GM12864 (cell line): Measurements from ENCODE around the gene SYT9.
"Not testable (repeated sequence)": the region's sequence is repeated elsewhere in the genome, so short reads cannot be mapped to it uniquely, and the experiment has no call there.

Experiments
- DNase-seq: peaks from one replicate; pipeline ENCODE4 v3.0.0-alpha.2; 2011; ENCODE audit warnings: low read depth
- H3K4me3 ChIP-seq: 2 replicates; pipeline ENCODE4 v1.5.1; 2011; ENCODE audit warnings: mild to moderate bottlenecking, low read depth, low read length, control low read depth
- CTCF ChIP-seq: IDR thresholded peaks from 2 replicates; pipeline ENCODE4 v1.5.1; 2011; ENCODE audit warnings: low read depth, mild to moderate bottlenecking, moderate library complexity, low read length, control low read depth, inconsistent platforms; ENCODE audit errors: missing control alignments

Gene SYT9

GRCh38 chr11:7332451-7332850 lies 80.7 kb downstream of the SYT9 start:
- no peak overlapping the region for H3K4me3 ChIP-seq
- DNase-seq, result no peak
- TF ChIP-seq CTCF, result no peak

- TF ChIP-seq CTCF, result no peak
- DNase-seq, result no peak
Measured at GRCh38 chr11:7332962-7333361, 81.3 kb downstream of the SYT9 start.

GRCh38 chr11:7335442-7335841 lies 83.7 kb downstream of the SYT9 start:
- H3K4me3 ChIP-seq, DNase-seq: not testable (repeated sequence)

More at GRCh38 chr11:7332962-7333361, 81.3 kb downstream of the SYT9 start:
- H3K4me3 ChIP-seq, result no peak overlapping the region

GRCh38 chr11:7341551-7341950 lies 89.8 kb downstream of the SYT9 start:
- DNase-seq, result no peak
- no peak overlapping the region for H3K4me3 ChIP-seq
- TF ChIP-seq CTCF, result no peak

- TF ChIP-seq CTCF, result no peak
- DNase-seq, result no peak
- no peak overlapping the region for H3K4me3 ChIP-seq
Measured at GRCh38 chr11:7347611-7348431, 96.1 kb downstream of the SYT9 start.

- H3K4me3 ChIP-seq, result no peak overlapping the region
- DNase-seq, result no peak
- TF ChIP-seq CTCF, result no peak
Measured at GRCh38 chr11:7348432-7349304, 97.0 kb downstream of the SYT9 start.

GRCh38 chr11:7351228-7351627 lies 99.5 kb downstream of the SYT9 start:
- no peak for TF ChIP-seq CTCF
- H3K4me3 ChIP-seq, result no peak overlapping the region
- DNase-seq, result no peak
